PC-3 (cell line): ENCODE data around the gene TMEM108.

Experiments
- CTCF ChIP-seq: fragments of 300-600 bp; sonication (generic); conservative IDR thresholded peaks from 2 replicates; pipeline ENCODE4 v1.5.1; 2017; ENCODE audit warnings: antibody characterized with exemption, low read depth, mild to moderate bottlenecking, low read length
- EZH2phosphoT487 ChIP-seq: fragments of 300-600 bp; sonication (generic); IDR thresholded peaks from 2 replicates; pipeline ENCODE4 v1.6.1; 2018; ENCODE audit warnings: mild to moderate bottlenecking, antibody characterized with exemption, low read length, borderline replicate concordance

- TF ChIP-seq CTCF (no peak), EZH2phosphoT487 (no peak)
Observed at GRCh38 chr3:133230195-133230594, 192.0 kb downstream of the TMEM108 start.
